MM.1S (cell line): ENCODE results near the gene RPL27A.

Experiments
- DNase-seq: peaks from one replicate; pipeline ENCODE4 v3.0.0-alpha.2; 2015
- H2AFZ ChIP-seq: fragments of 300-600 bp; sonication (generic); 2 replicates; pipeline ENCODE4 v1.6.0; 2016; ENCODE audit warnings: antibody characterized with exemption, low read length
- H3F3A ChIP-seq: fragments of 300-600 bp; sonication (generic); 2 replicates; pipeline ENCODE4 v1.6.1; 2016; ENCODE audit warnings: mild to moderate bottlenecking, antibody characterized with exemption, low read length, moderate library complexity, mixed read lengths; ENCODE audit not compliant: insufficient read depth
- H3K27ac ChIP-seq: fragments of 300-600 bp; sonication (generic); 2 replicates; pipeline ENCODE4 v1.5.1; 2016; ENCODE audit warnings: mild to moderate bottlenecking, low read length
- H3K27me3 ChIP-seq: fragments of 300-600 bp; sonication (generic); replicated peaks from 2 replicates; pipeline ENCODE4 v1.6.0; 2016; ENCODE audit warnings: low read length; ENCODE audit not compliant: insufficient read depth
- H3K36me3 ChIP-seq: fragments of 300-600 bp; sonication (generic); replicated peaks from 2 replicates; pipeline ENCODE4 v1.6.1; 2016; ENCODE audit warnings: mild to moderate bottlenecking, low read length, mixed read lengths; ENCODE audit not compliant: insufficient read depth
- H3K4me1 ChIP-seq: fragments of 300-600 bp; sonication (generic); 2 replicates; pipeline ENCODE4 v1.6.1; 2016; ENCODE audit warnings: low read length, mixed read lengths
- H3K4me2 ChIP-seq: fragments of 300-600 bp; sonication (generic); 2 replicates; pipeline ENCODE4 v1.6.0; 2016; ENCODE audit warnings: low read depth, low read length
- H3K4me3 ChIP-seq: fragments of 300-600 bp; sonication (generic); 2 replicates; pipeline ENCODE4 v1.5.1; 2016; ENCODE audit warnings: low read length, mixed read lengths
- H3K79me2 ChIP-seq: fragments of 300-600 bp; sonication (generic); 2 replicates; pipeline ENCODE4 v1.6.1; 2016; ENCODE audit warnings: mixed run types, low read length, mixed read lengths
- H3K9ac ChIP-seq: fragments of 300-600 bp; sonication (generic); 2 replicates; pipeline ENCODE4 v1.6.1; 2016; ENCODE audit warnings: low read length, mixed read lengths
- H3K9me2 ChIP-seq: fragments of 300-600 bp; sonication (generic); replicated peaks from 2 replicates; pipeline ENCODE4 v1.6.1; 2016; ENCODE audit warnings: mild to moderate bottlenecking, low read length, mixed read lengths; ENCODE audit not compliant: insufficient read depth
- H3K9me3 ChIP-seq: fragments of 300-600 bp; sonication (generic); replicated peaks from 2 replicates; pipeline ENCODE4 v1.6.1; 2016; ENCODE audit warnings: mild to moderate bottlenecking, low read length, mixed read lengths; ENCODE audit not compliant: insufficient read depth
- H4K20me1 ChIP-seq: fragments of 300-600 bp; sonication (generic); 2 replicates; pipeline ENCODE4 v1.6.1; 2016; ENCODE audit warnings: mild to moderate bottlenecking, low read length, moderate library complexity, mixed read lengths; ENCODE audit not compliant: insufficient read depth
- EZH2 ChIP-seq: fragments of 300-600 bp; sonication (generic); optimal IDR thresholded peaks from 2 replicates; pipeline ENCODE3; 2017; ENCODE audit warnings: low read depth, mild to moderate bottlenecking, antibody characterized with exemption, low read length, mixed read lengths
- EZH2phosphoT487 ChIP-seq: fragments of 300-600 bp; sonication (generic); IDR thresholded peaks from 2 replicates; pipeline ENCODE4 v1.6.1; 2018; ENCODE audit warnings: antibody characterized with exemption, low read length
- TF ChIP-seq, protein P1 (sequence below): fragments of 300-600 bp; sonication (generic); IDR thresholded peaks from 2 replicates; pipeline ENCODE4 v1.5.1; 2016; ENCODE audit warnings: antibody characterized with exemption, low read length, mixed read lengths

RPL27A gene

DNA sequence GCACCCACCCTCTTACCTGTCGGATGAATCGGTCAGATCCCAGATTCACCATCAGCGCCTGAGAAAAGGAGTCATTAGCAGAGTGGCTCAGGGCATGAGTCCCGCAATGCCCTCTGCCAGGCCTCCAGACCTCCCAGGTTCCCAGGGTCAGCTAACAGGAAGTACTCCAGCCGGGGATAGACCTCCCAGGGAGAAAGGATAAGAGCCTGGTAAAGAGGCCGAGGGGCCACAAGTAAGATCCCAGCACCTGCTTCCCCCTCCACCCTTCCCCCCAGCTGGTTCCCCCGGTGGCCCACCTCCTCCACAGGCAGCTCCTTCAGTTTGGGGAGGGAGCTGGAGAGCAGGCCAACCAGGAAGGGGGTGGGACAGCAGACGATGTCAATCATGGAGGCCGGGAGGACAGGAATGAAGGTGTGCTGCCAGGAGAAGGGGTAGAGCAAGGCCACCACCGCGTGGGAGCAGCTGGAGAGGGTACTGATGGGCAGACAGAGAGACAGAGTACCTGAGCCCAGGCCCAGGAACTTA is 16.4 kb downstream of the RPL27A start:
- no peaks in the 10 kb centered on the region for H3K9me2 ChIP-seq
- H3F3A ChIP-seq, result no peaks in the 10 kb centered on the region
- H3K27me3 ChIP-seq, result no peaks in the 10 kb centered on the region
- no peaks in the 10 kb centered on the region for H4K20me1 ChIP-seq
- no peaks in the 10 kb centered on the region for H3K36me3 ChIP-seq
- no peaks in the 10 kb centered on the region for H3K79me2 ChIP-seq
- no peak overlapping the region for H3K27ac ChIP-seq
- no peak overlapping the region for H3K4me2 ChIP-seq
- no peak overlapping the region for H3K4me3 ChIP-seq
- H2AFZ ChIP-seq, result no peak overlapping the region
- TF ChIP-seq EZH2phosphoT487 (no peak), EZH2 (no peak)
- TF ChIP-seq, protein P1, sequence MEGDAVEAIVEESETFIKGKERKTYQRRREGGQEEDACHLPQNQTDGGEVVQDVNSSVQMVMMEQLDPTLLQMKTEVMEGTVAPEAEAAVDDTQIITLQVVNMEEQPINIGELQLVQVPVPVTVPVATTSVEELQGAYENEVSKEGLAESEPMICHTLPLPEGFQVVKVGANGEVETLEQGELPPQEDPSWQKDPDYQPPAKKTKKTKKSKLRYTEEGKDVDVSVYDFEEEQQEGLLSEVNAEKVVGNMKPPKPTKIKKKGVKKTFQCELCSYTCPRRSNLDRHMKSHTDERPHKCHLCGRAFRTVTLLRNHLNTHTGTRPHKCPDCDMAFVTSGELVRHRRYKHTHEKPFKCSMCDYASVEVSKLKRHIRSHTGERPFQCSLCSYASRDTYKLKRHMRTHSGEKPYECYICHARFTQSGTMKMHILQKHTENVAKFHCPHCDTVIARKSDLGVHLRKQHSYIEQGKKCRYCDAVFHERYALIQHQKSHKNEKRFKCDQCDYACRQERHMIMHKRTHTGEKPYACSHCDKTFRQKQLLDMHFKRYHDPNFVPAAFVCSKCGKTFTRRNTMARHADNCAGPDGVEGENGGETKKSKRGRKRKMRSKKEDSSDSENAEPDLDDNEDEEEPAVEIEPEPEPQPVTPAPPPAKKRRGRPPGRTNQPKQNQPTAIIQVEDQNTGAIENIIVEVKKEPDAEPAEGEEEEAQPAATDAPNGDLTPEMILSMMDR, result no peak
- no peak for DNase-seq
- no peak overlapping the region for H3K9ac ChIP-seq
- no peaks in the 10 kb centered on the region for H3K4me1 ChIP-seq
- no peaks in the 10 kb centered on the region for H3K9me3 ChIP-seq

DNA sequence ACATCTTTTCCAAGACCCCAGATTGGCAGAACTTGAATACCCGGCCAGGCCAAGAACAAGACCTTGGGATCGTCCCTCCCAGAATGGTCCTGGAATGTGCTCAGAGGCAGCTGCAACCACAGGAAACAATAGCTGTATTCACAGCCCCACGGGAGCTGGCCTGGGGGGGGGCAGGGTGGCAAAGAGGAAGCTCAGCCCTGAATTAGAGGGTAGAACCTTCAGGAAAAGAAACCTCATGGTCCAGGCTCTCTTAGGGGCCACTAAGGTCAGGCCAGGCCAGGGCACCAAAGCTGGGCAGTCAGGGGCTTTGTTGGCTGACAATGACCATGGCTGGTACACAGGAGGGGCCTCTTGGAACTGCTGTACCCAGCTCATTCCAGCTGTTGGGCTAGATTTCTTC is 17.3 kb downstream of the RPL27A start:
- Histone ChIP-seq H3K9me2 (no peaks in the 10 kb centered on the region), H3K4me1 (no peaks in the 10 kb centered on the region), H3K4me2 (no peak overlapping the region), H3K36me3 (no peaks in the 10 kb centered on the region), H2AFZ (no peak overlapping the region), H3K27ac (no peak overlapping the region), H3K79me2 (no peaks in the 10 kb centered on the region), H3K9ac (no peak overlapping the region), H3F3A (no peaks in the 10 kb centered on the region), H3K4me3 (no peak overlapping the region), H3K9me3 (no peaks in the 10 kb centered on the region), H3K27me3 (no peaks in the 10 kb centered on the region), H4K20me1 (no peaks in the 10 kb centered on the region)
- DNase-seq, result no peak
- TF ChIP-seq EZH2 (no peak), EZH2phosphoT487 (no peak)
- TF ChIP-seq, protein P1, result no peak

DNA sequence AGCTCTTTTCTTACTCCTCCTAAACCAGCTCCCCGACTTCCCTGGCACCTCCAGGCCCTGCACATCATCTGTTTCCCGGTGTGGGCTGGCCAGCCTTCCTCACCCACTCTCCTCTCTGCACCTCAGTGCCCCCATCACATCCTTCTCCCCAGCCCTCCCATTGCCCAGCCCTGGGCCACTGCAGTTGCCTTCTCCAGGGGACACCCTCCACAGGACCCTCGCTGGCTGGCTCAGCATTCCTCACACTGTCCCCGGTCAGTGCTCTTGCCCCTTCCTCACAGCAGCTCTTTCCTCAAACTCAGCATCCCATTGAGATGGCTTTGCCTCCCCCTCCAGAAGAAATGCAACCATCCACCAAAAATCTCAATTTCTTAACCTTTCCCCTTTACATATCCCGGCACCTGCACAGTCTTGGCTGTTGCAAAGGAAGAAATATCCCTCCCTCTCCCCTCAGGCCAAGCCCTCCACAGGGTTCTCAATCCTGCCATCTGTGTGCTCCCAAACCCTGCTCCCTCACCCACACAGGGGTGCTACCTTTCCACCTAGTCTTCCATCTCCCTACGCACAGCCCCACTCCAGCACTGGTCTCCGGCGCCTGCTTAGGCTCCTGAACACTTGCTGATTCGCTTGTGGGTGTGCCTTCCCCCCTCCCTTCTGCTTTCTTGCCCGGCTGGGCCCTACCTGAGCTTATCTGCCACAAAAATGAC is 19.5 kb downstream of the RPL27A start:
- Histone ChIP-seq H3K27me3 (no peaks in the 10 kb centered on the region), H4K20me1 (no peaks in the 10 kb centered on the region), H3K9ac (no peak overlapping the region), H3K27ac (no peak overlapping the region), H3K36me3 (no peaks in the 10 kb centered on the region), H3K4me1 (no peaks in the 10 kb centered on the region), H3K4me2 (no peak overlapping the region), H3K9me2 (no peaks in the 10 kb centered on the region), H2AFZ (no peak overlapping the region), H3K79me2 (no peaks in the 10 kb centered on the region), H3F3A (no peaks in the 10 kb centered on the region), H3K9me3 (no peaks in the 10 kb centered on the region), H3K4me3 (no peak overlapping the region)
- no peak for DNase-seq
- TF ChIP-seq, protein P1, result no peak
- TF ChIP-seq EZH2phosphoT487 (no peak), EZH2 (no peak)
